Stimulated activated CD8-positive, alpha-beta memory T cell treated with anti-CD3 and anti-CD28 coated beads, Interleukin-4, amount 100 ng/mL, for 1 hour (primary cell): Measurements from ENCODE around the gene SLC26A2.
"Not testable (repeated sequence)": the region's sequence is repeated elsewhere in the genome, so short reads cannot be mapped to it uniquely, and the experiment has no call there.

Experiments used
- DNase-seq, 2 donors: peaks; one replicate each; pipeline ENCODE4 v3.0.0-alpha.2; 2020; ENCODE audit warnings: low read depth in 2 of 2, low spot score in 1 of 2

The SLC26A2 gene

GRCh38 chr5:150000990-150001659, 40.6 kb downstream of the SLC26A2 start:
- peak; percentile 7 to 22 for DNase-seq

GRCh38 chr5:150001660-150002486, 41.3 kb downstream of the SLC26A2 start:
- DNase-seq, result peak; percentile 3 to 31

- DNase-seq, result no peak
These were observed 45.8 kb downstream of the SLC26A2 start for GRCh38 chr5:150006318-150006717.

GRCh38 chr5:150007050-150007449, 46.5 kb downstream of the SLC26A2 start:
- no peak for DNase-seq

- DNase-seq, result no peak
These were observed 49.3 kb downstream of the SLC26A2 start for GRCh38 chr5:150009671-150010387.

- no peak for DNase-seq
These were observed 53.4 kb downstream of the SLC26A2 start for GRCh38 chr5:150013931-150014330.

GRCh38 chr5:150014456-150014855, 53.9 kb downstream of the SLC26A2 start:
- DNase-seq, result no peak

- DNase-seq, result no peak
These were observed 54.9 kb downstream of the SLC26A2 start for GRCh38 chr5:150015415-150015814.

GRCh38 chr5:150016537-150016936, 56.0 kb downstream of the SLC26A2 start:
- no peak for DNase-seq

- DNase-seq, result no peak
These were observed 56.9 kb downstream of the SLC26A2 start for GRCh38 chr5:150017226-150018005.

- DNase-seq, result no peak
These were observed 59.7 kb downstream of the SLC26A2 start for GRCh38 chr5:150020249-150020648.

- no peak for DNase-seq
These were observed 61.1 kb downstream of the SLC26A2 start for GRCh38 chr5:150021491-150022157.

- no peak for DNase-seq
These were observed 61.6 kb downstream of the SLC26A2 start for GRCh38 chr5:150022158-150022531.

GRCh38 chr5:150022681-150023080, 62.1 kb downstream of the SLC26A2 start:
- DNase-seq, result no peak

GRCh38 chr5:150023136-150023535, 62.6 kb downstream of the SLC26A2 start:
- DNase-seq, result no peak

- no peak for DNase-seq
These were observed 63.9 kb downstream of the SLC26A2 start for GRCh38 chr5:150024346-150024984.

GRCh38 chr5:150026682-150027172, 66.2 kb downstream of the SLC26A2 start:
- DNase-seq, result no peak

GRCh38 chr5:150028047-150028446, 67.5 kb downstream of the SLC26A2 start:
- not testable (repeated sequence) for DNase-seq

GRCh38 chr5:150033334-150033733, 72.8 kb downstream of the SLC26A2 start:
- DNase-seq, result no peak

GRCh38 chr5:150034662-150035061, 74.1 kb downstream of the SLC26A2 start:
- no peak for DNase-seq
